Measurements from ENCODE around the gene MKNK1.

MKNK1 gene

DNA sequence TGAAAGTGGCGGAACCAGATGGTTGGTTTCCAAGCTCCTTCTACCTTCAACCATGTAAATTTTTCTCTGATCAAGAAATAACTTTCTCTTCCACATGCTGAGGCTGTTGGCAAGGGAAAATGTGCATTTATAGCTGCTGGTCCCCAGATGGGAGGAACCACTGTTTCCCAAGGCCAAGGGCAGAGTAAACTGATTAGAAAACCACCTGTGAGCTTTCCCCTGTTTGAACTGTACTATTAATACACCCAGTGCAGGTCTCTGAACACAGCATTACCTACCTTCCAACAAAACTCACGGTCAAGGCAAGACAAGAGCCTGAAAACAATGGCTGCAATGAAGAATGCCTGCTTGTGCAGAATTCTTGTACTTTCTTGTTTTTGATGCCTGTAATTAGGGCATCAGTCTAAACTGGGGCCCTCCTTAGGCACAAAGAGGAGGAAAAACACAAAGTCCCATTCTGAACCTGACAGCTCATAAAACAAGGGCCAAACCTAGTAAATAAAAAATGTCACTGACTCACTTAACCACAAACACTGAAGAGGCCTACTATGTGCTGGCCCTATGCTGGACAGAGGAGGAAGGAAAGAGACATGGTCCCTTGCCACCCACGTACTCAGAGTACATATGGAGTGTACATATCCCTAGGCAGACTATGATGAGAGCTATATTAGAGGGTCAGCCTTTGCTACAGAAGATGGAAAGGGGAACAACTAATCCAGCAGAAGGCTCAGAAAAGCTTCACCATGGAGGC, 2.6 kb downstream of the MKNK1 start:
- Histone ChIP-seq H3K27ac (peak overlapping the region in 1 of 21 experiments; percentile 5), H3K4me3 (no peak overlapping the region)

DNA sequence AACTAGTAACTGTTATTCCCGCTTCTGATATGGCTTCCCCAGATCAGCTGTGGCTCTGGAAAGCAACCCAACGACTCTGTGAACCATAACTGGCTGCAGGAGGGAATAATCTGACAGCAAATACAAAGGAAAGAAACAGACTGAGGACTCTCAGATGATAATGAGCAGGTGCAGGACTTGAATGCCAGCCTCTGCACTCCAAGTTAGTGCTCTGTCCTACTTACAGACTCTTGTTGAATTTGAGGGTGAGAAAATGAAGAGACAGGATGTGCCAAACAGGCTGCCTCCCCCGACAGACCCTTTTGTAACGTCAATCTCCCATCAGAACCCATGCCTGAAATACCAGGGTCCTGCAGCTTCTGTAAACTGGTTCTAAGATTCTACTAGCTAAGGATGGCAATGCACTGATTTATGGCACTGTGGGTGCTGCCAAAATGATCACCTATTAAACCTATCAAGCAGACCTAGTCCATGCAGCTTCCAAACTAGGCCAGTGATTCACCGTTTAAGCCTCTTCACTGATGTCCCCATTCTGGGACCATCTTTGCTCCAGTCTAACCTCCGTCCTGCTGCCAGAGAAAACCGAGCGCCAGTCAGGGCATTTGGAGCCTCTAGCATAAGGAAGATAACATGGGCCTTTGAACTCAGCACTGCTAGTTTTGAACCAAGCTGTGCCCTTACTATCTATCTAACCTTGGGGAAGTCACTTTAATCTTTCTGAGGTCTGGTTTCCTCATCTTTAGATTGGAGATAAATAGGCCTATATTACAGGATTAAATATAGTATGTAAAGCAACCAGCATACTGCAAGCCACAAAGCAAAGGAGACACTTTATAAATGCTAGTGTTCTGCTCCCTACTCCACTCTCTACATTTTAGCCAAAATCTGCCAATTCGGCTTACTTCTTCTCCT, 4.8 kb downstream of the MKNK1 start:
- no peak overlapping the region for H3K4me3 ChIP-seq
- H3K27ac ChIP-seq = peak overlapping the region in 1 of 21 experiments; percentile 7

DNA sequence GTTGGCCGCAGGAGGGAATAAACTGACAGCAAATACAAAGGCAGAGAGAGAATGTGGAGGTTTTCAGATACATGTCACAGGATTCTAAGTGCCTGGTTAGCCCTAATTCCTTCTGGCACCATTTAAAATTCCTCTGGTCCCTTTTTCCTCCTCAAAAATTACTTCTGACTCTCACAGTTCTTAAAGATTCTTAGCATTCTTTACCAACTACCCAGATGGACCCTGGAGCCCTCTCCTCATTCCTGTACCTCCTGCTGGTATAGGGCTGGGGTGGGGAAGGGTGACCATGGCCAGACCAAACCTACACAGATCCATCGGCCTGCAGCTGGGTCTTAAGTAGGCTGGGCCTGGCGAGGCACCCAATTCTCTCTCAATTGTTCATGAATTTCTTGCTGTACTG, 7.2 kb downstream of the MKNK1 start:
- H3K4me3 ChIP-seq = no peak overlapping the region
- H3K27ac ChIP-seq = peak overlapping the region in 1 of 21 experiments; percentile 49

GRCh38 chr1:46596036-46596435, 8.0 kb downstream of the MKNK1 start:
- peak overlapping the region in 8 of 21 experiments; percentile 9 to 77 (median 55) for H3K27ac ChIP-seq
- H3K4me3 ChIP-seq = no peak overlapping the region

DNA sequence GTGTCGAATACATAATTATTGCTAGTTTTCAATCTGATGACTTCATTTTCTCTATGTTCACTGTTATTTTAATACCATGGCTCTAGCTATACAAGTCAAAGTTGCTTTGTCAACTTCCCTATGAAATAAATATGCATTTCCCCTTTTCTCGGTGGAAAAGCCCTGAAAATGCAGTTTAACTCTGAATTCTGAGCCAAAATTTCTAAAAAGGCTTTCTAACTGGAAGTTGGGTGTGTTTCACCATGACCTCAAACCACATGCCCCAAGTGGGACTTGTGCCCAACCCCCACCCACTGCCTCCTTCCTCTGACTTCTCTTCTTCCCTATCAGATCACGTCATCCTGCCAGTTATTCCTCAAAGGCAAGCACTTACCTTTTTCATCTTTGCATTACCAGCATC, 8.9 kb downstream of the MKNK1 start:
- Histone ChIP-seq H3K27ac (peak overlapping the region in 14 of 21 experiments; percentile 38 to 77 (median 56)), H3K4me3 (no peak overlapping the region)

- H3K4me3 ChIP-seq = no peak overlapping the region
- peak overlapping the region in 15 of 21 experiments; percentile 4 to 77 (median 56) for H3K27ac ChIP-seq
Measured at GRCh38 chr1:46594063-46594462, 10.0 kb downstream of the MKNK1 start.

DNA sequence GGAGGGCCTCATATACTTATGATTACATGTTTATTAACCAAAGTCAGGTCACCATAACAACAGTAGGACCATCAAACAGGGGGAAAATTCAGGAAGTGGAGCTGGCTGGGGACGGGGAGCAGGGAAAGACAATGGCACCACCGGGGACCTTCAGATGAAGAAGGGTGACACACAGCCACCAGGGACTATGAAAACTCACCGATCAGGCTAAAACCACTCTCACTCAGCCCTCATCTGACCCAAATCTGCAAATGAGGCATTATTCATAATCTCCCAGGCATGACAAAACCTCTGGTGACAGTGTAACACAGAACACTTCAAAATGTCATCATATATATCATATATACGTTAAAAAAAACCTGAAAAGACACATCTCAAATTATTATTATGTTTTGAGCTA, 11.2 kb downstream of the MKNK1 start:
- Histone ChIP-seq H3K4me3 (no peak overlapping the region), H3K27ac (peak overlapping the region in 2 of 21 experiments; percentile 14 to 26)

DNA sequence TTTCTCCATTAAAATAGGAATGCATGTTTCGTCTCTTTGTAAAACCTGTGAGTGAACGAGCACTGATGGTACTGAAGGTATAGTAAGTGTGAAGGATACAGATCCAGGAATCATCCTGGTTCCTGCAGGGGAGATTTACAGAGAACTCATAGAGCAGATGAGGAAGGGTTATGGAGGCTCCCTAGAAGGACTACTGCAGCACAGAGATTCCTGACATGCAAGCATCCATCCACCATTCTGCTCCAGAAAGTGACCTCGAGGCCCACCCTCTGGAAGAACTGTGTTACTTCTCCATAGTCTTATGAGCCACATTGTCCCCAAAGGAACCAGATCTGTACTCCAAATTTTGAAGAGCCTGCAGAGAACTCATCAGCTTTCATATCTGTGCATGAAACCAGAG, 14.5 kb downstream of the MKNK1 start:
- Histone ChIP-seq H3K27ac (no peak overlapping the region), H3K4me3 (no peak overlapping the region)

DNA sequence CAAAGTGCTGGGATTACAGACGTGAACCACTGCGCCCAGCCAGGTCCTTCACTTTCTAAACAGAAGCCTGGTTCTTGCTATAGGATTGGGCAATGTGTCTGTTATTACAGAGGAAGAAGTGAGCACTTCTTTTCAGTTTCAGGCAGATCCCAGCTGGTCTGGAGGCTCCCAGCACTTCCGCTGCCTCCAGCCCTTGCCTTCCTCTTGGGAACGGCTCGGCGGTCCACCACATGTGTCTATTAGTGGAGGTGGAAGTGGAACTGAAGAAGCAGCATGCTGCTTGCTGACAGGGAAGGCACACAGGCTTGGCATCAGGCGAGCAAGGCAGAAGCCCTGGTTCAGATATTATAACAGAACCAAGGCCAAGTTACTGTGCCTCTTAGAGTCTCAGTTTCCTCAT, 17.0 kb downstream of the MKNK1 start:
- peak overlapping the region in 1 of 21 experiments; percentile 35 for H3K27ac ChIP-seq
- H3K4me3 ChIP-seq = no peak overlapping the region

GRCh38 chr1:46585312-46585938, 18.6 kb downstream of the MKNK1 start:
- no peak overlapping the region for H3K27ac ChIP-seq
- no peak overlapping the region for H3K4me3 ChIP-seq

DNA sequence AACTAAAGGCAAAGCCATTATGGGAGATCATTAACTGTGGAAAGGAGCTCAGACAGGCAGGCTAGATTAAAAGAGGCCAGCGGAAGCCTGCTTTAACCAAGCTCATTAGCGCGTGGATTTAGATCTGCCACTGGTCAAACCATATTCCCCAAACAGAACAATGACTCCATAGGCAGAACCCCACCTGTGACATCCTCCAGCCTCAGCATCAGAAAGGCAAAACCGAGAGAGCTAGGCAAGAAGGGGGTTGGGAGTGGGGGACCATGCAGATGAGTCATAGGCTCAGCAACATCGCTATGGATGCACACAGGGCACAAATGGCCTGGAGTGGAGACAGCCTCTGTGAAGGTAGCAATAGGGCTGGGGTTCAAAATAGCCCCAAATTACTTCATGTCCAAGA, 20.6 kb downstream of the MKNK1 start:
- Histone ChIP-seq H3K4me3 (no peak overlapping the region), H3K27ac (peak overlapping the region in 1 of 21 experiments; percentile 81)

DNA sequence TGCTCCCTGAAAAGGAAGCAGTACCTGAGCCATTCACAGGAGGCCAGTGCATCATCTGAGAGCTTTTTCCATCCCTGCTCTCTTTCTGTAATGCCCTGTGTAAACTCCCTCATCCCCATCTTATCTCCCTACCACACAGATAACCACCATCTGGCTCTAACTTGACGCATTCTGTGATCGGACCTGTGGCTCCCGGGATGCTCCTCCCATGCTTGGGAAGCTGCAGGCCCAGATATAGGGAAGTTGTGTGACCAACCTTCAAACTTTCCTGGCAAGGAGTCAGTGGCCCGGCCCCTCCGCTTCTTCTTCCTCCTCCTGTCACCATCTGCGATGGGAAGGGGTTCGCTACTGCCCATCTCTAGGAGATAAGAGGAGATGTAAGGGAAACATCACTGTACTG, 21.1 kb downstream of the MKNK1 start:
- Histone ChIP-seq H3K27ac (peak overlapping the region in 2 of 21 experiments; percentile 79 to 81), H3K4me3 (no peak overlapping the region)

GRCh38 chr1:46581681-46582455, 22.2 kb downstream of the MKNK1 start:
- H3K4me3 ChIP-seq = no peak overlapping the region
- H3K27ac ChIP-seq = peak overlapping the region in 7 of 21 experiments; percentile 1 to 81 (median 36)

GRCh38 chr1:46580140-46580903, 23.7 kb downstream of the MKNK1 start:
- H3K4me3 ChIP-seq = no peak overlapping the region
- peak overlapping the region in 6 of 21 experiments; percentile 14 to 81 (median 42) for H3K27ac ChIP-seq

DNA sequence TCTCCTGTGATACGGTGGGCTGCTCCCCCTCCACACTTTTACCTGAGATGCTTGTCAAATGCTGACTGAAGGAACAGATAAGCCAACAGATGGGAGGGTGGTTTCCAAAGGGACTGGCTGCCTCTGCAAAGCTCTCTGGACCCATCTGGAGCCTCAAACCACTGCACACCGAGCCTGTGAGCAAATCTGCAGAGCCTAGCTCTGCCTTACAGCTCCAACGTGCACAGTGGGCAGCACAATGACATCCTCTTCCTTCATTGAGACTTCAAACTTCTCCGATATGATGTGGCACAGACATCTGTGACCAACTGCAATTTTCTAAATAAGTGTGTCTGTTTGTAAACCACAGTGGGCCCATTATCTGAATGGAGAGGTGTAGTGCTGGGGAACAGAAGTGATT, 26.4 kb downstream of the MKNK1 start:
- no peak overlapping the region for H3K27ac ChIP-seq
- H3K4me3 ChIP-seq = no peak overlapping the region

- Histone ChIP-seq H3K27ac (no peak overlapping the region), H3K4me3 (no peak overlapping the region)
Measured at GRCh38 chr1:46576596-46576995, 27.5 kb downstream of the MKNK1 start.

GRCh38 chr1:46575778-46576177, 28.3 kb downstream of the MKNK1 start:
- H3K4me3 ChIP-seq = no peak overlapping the region

DNA sequence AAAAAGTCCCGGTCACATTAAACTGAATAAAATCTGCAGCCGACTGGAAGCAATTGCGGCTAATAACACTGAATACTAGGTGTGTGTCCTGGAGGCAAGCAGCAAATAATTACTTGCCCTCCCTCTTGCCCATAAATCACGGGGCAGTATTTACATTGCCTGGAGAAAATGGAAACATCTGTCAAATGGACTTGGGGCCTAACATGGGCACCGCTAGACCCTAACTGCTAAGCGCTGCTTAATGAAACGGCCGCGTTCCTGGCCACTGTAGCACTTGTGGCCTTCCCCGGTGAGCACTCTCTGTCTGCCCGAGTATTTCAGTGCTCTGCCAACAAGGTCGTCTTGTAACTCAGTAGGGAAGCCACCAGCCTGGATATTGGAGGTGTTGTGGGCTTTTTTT, 28.8 kb downstream of the MKNK1 start:
- Histone ChIP-seq H3K27ac (no peak overlapping the region), H3K4me3 (no peak overlapping the region)

More at GRCh38 chr1:46575778-46576177, 28.3 kb downstream of the MKNK1 start:
- no peak overlapping the region for H3K27ac ChIP-seq

Measured in skin epidermis (tissue), 12 donors.